KOPT-K1 (cell line): ENCODE results near the gene ABHD17C.
"Not testable (repeated sequence)": the region's sequence is repeated elsewhere in the genome, so short reads cannot be mapped to it uniquely, and the experiment has no call there.

Experiments used
- H3K27ac ChIP-seq: fragments of 200-600 bp; sonication (generic); 2 replicates; pipeline ENCODE4 v1.5.1; 2016; ENCODE audit warnings: antibody characterized with exemption, mild to moderate bottlenecking, low read depth, low read length; ENCODE audit not compliant: poor library complexity, severe bottlenecking
- H3K36me3 ChIP-seq: fragments of 200-600 bp; sonication (generic); 2 replicates; pipeline ENCODE4 v1.5.1; 2017; ENCODE audit warnings: antibody characterized with exemption, mild to moderate bottlenecking, low read length, moderate library complexity; ENCODE audit not compliant: insufficient read depth
- H3K9me3 ChIP-seq: fragments of 200-600 bp; sonication (generic); 2 replicates; pipeline ENCODE4 v1.5.1; 2017; ENCODE audit warnings: antibody characterized with exemption, low read length, mild to moderate bottlenecking; ENCODE audit not compliant: insufficient read depth, poor library complexity, severe bottlenecking

Gene ABHD17C

DNA sequence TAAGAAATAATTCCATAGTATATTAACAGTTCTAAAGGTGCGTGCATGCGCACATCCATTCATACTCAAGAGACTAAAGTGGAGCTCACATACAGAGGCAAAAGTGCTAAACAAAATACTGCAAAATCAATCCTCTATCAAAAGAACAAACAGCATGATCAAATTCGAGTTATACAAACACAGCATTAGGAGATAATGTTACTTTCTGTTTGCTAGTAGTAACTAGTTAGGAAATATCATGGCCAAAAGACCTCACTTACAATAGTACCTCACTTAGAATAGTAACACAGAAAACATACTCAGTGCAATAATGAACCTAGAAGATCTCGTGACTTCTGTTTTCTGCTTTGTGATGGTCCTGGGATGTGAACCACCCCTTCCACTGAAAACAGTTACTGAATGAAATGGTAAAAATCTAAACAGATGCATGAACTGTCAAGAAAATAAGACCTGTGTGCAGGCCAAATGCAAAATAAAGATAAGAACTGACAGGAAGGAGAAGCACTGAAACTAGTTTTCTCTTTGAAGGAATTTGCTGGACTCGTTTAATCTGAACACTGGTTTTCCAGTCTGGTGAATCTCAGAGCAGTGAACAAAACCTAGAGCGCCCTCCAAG is 63.1 kb downstream of the ABHD17C start:
- H3K27ac ChIP-seq: no peak overlapping the region
- H3K36me3 ChIP-seq: no peaks in the 10 kb centered on the region
- H3K9me3 ChIP-seq: no peaks in the 10 kb centered on the region

DNA sequence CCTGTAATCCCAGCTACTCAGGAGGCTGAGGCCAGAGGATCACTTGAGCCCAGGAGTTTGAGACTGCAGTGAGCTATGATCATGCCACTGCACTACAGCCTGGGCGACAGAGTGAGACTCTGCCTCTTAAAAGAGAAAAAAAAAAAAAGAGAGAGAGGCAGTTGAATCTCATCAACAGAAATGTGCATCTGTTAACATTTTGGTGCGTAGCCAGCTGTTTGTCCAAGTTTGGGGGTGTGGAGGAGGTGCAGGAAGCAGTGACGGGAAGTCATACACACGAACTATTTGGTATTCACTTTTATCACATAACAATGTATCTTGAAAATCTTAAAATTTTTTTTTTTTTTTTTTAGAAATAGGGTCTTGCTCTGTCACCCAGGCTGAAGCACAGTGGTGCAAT is 65.8 kb downstream of the ABHD17C start:
- no peaks in the 10 kb centered on the region for H3K9me3 ChIP-seq
- H3K36me3 ChIP-seq: no peaks in the 10 kb centered on the region

DNA sequence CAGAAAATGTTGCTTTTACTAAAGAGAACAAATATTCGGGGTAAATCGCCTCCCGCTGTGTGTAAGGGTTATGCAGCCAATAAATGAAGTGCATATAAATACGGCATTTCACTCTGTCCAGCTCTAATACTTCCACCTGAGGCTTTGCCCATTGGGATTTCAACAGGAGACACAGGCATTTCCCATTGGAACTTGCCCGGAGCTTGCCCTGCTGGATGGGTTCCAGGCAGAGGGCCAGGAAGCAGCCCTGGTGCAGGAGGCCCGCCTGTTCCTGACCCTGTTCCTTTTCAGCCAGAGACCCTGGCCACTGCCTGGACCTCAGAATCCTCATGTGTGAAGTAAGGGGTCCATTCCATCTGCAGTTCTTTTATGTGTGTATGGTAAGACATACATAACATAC is 66.6 kb downstream of the ABHD17C start:
- Histone ChIP-seq H3K36me3 (no peaks in the 10 kb centered on the region), H3K27ac (no peak overlapping the region), H3K9me3 (no peaks in the 10 kb centered on the region)

More for the DNA sequence above, 65.8 kb downstream of the ABHD17C start:
- H3K27ac ChIP-seq: no peak overlapping the region

DNA sequence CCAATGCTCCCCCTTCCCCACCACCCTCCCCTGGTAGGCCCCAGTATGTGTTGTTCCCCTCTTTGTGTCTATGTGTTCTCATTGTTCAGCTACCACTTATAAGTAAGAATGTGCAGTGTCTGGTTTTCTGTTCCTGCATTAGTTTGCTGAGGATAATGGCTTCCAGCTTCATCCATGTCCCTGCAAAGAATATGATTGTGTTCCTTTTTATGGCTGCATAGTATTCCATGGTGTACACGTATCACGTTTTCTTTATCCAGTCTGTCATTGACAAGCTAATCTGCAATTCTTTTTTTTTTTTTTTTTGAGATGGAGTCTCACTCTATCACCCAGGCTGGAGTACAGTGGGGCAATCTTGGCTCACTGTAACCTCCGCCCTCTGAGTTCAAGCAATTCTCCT is 68.1 kb downstream of the ABHD17C start:
- not testable (repeated sequence) for H3K9me3 ChIP-seq, H3K27ac ChIP-seq, H3K36me3 ChIP-seq

DNA sequence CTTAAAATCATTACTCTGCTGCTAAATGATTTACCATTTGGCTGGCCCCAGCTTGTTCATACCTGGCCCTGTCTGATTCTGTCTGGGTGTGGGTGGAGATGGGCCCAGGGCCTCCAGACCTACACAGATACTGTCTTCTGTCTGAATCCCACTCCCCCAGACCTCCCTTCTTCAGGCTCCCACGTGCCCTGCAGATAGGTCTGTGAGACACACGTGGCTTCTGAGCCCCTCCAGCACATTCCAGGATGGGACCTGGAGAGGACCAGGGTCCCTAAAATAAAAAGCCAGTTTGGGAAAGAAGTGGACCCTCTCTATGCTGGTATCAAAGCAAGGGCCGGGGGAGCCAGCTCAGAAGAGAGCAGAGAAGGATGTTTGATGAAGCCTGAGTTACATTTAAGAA is 69.4 kb downstream of the ABHD17C start:
- H3K36me3 ChIP-seq: no peaks in the 10 kb centered on the region
- no peak overlapping the region for H3K27ac ChIP-seq
- H3K9me3 ChIP-seq: no peaks in the 10 kb centered on the region

DNA sequence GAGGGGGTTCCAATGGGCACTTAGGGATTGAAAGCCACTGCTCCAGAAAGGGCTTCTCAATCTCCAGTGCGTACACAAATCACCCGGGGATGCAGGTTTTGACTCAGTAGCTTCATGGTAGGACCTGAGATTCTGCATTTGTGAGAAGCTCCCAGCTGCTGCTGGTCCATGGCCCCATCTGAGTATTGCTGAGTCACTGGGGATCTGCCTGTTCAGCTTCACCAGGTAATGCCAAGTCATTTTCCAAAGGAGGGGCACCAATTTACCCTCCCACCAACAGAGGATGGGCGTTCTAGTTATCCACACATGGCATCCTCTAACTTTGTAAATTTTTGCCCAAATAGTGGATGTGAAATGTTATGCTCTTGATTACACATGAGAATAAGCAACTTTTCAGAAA is 71.2 kb downstream of the ABHD17C start:
- no peak overlapping the region for H3K27ac ChIP-seq
- no peaks in the 10 kb centered on the region for H3K36me3 ChIP-seq

DNA sequence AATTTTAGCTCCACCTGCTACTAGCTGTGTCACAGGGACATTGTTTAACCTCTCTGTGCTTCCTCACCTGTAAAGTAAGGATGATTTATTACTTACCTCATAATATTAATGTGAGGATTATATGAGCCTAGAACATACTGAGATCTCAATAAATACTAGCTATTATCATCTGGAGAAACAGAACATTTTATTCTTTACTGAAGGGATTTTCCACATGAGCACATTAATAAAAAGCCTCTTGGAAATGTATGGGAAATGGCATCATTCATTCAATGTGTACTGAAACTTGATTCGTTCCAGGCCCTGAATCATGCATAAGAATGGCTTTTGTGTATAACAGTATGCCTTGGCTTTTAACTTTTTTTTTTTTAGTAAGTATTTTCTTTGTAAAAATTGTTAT is 73.0 kb downstream of the ABHD17C start:
- Histone ChIP-seq H3K9me3 (no peaks in the 10 kb centered on the region), H3K27ac (no peak overlapping the region), H3K36me3 (no peaks in the 10 kb centered on the region)

More for the DNA sequence above, 71.2 kb downstream of the ABHD17C start:
- H3K9me3 ChIP-seq: no peaks in the 10 kb centered on the region

DNA sequence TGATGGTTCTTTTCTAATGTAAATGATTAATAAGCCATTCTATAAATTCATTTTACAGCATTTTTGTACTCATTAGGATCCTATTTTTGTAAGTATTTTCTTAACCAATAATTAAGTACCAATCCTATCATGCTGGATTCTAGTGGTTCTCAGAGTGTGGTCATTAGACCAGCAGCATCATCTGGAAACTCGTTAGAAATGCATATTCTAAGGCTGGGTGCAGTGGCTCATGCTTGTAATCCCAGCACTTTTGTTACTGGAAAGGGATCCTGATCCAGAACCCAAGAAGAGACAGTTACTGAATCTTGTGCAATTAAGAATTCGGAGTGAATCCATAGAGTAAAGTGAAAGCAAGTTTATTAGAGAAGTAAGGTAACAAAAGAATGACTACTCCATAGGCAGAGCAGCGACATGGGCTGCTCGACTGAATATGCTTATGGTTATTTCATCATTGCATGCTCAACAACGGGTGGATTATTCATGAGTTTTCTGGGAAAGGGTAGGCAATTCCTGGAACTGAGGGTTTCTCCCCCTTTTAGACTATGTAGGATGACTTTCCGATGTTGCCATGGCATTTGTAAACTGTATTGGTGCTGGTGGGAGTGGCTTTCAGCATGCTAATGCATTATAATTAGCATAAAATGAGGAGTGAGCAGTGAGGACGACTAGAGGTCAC is 74.2 kb downstream of the ABHD17C start:
- no peak overlapping the region for H3K27ac ChIP-seq
- no peaks in the 10 kb centered on the region for H3K9me3 ChIP-seq
- no peaks in the 10 kb centered on the region for H3K36me3 ChIP-seq

DNA sequence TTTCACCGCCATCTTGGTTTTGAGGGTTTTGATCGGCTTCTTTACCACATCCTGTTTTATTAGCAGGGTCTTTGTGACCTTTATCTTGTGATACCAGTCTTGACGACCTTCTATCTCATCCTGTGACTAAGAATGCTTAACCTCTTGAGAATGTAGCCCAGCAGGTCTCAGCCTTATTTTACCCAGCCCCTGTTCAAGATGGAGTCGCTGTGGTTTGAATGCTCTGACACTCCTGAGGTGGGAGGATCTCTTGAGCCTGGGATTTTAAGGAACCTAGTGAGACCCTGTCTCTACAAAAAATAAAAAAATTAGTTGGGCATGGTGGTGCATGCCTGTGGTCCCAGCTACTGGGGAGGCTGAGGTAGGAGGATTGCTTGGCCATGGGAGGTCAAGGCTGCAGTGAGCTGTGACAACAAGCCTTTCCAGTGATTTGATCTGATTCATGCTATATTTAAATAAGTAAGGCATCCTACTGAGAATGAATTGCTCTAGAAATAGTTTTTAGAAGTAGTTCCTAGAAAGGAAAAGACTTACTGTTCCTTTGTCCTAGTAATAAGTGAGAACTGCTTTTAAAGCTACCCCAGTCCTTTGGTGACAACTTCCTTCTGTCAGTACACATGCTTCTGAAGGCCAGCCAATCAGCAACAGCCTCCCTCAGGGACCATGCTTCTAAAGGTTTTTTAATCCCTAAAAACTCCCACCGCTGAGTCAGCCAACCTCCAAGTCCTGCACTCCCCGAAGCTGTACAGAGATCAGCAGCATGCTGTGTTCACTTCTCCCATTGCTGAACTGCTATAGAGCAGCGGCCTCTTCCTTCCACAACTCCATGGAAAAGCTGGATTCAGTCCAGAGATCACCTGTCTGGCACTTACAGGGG is 75.0 kb downstream of the ABHD17C start:
- Histone ChIP-seq H3K36me3 (no peaks in the 10 kb centered on the region), H3K9me3 (no peaks in the 10 kb centered on the region), H3K27ac (no peak overlapping the region)

DNA sequence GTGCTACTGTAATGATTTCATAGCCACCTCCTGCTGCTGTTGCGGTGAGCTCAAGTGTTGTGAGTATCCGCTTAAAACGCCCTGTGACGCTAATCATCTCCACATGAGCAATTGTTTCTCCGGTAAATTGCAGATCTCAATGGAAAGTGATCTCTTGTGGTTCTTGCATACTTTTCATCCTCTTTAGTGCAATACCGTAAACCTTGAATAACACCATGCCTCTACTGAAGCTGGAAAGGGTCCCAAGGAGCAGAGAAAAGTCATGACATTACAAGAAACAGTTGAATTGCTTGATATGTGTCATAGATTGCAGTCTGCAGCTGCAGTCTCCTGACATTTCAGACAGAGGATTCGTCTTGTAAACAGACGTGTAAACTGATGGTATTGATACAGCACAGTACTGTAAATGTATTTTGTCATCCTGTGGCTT is 78.0 kb downstream of the ABHD17C start:
- no peaks in the 10 kb centered on the region for H3K9me3 ChIP-seq
- H3K36me3 ChIP-seq: no peaks in the 10 kb centered on the region
- H3K27ac ChIP-seq: no peak overlapping the region

DNA sequence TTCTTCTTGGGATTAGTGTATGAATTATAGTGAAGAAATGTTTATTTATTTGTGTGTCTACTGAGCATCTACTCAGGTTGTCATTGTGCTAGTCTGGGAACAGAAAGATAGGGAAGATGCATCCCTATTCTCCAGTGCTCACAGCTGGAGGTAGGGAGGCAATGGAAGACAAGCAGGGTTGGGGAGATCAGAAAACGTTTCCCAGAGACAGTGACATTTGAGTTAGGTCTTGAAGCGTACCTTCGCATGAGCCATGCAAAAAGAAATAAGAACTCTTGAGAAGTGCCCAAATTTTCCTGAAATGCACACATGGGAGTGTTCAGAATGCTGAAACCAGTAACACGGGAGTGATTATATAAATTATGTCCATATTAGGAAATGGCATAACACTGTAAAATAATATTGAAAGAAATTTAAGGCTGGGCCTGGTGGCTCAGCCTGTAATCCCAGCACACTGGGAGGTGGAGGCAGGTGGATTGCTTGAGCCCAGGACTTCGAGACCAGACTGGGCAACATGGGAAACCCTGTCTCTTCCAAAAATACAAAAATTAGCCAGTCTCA is 78.8 kb downstream of the ABHD17C start:
- Histone ChIP-seq H3K9me3 (no peaks in the 10 kb centered on the region), H3K27ac (no peak overlapping the region), H3K36me3 (no peaks in the 10 kb centered on the region)

DNA sequence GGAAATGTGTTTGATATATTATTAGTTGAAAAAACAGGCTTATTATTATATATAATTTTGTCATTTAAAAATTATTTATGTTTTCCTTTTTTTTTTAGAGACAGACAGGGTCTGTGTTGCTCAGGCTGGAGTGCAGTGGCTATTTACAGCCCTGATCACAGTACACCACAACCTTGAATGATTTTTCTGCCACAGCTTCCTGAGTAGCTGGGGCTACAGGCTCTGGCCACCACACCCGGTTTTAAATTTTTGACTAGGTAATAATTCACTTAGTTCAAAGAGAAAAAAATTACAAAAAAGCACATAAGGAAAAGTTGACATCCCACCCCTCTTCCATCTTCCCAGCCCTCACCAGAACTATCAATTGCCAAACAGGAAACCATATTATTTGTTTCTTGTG is 79.4 kb downstream of the ABHD17C start:
- Histone ChIP-seq H3K27ac (no peak overlapping the region), H3K9me3 (no peaks in the 10 kb centered on the region), H3K36me3 (no peaks in the 10 kb centered on the region)

DNA sequence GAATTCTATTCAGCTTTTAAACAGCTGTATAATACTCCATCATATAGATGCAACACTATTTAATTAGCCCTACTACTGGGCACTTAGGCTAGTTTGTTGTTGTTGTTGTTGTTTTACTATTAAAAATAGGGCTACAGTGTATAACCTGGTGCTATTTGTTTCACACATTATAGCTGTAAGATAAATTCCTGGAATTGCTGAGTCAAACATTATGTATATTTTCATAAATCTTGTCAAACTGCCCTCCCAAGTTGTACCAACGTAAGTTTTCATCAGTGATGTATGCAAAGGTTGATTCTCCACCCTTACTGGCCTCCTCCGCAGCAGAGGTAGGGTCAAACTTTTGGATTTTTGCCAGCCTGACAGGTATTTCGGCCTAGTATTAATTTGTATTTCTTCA is 80.2 kb downstream of the ABHD17C start:
- Histone ChIP-seq H3K9me3 (peaks cover 5% of the 10 kb centered on the region), H3K27ac (no peak overlapping the region), H3K36me3 (no peaks in the 10 kb centered on the region)

DNA sequence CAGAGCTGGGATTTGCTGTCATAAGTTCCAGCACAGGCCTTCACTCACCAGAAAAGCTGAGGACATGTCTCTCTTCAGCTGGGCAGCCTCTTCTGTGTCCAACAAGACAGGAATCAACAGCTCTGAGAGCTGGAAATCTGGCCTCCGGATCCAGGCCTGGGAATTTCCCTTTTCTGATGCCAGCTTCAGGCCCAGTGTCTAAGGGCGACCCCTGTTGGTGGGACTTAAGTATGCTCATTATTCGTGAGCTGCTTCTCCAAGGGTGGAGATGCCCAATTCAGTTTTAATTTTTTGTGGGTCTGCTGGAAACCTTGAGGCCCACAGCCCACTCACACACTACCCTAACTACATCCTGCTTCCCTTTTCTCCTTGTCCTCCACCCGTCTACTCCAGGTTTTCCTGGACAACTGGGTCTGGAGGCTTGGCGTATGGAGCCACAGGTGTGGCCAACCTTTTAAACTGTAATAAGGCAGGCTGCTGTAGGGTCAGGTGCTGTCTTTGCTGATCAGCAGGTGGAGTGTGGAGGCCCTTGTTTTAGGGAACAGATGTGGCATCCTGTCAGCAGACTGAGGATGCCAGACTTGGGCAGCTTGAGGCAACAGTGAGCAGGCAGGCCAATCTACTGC is 81.4 kb downstream of the ABHD17C start:
- peaks cover 11% of the 10 kb centered on the region for H3K9me3 ChIP-seq
- no peak overlapping the region for H3K27ac ChIP-seq
- no peaks in the 10 kb centered on the region for H3K36me3 ChIP-seq

DNA sequence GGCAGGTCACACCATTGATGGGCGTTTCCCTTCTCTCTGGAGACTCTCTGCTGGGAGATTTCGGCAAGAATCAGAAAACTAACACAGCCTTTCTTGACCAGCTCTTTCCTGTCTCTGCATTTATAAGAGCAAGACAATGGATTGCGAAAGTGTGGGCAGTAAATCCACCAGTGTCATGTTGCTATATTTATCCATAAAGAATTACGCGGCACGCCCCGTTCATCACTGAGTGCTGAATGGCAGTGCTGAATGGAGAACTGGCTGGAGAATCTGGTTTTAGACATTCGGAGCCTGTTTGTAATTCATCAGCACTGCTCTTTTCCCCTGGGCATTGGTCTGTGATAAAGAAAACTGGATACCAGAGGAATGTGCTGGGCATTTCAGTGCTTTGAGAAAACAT is 82.0 kb downstream of the ABHD17C start:
- H3K9me3 ChIP-seq: peaks cover 11% of the 10 kb centered on the region
- H3K36me3 ChIP-seq: no peaks in the 10 kb centered on the region
- no peak overlapping the region for H3K27ac ChIP-seq
